T-cell (primary cell): ENCODE data around the gene MTRFR. TPM values are rescaled to one million over a fixed set of nuclear protein-coding genes. Genes with fewer than 3 reads are reported as not detected.

Source experiments
- ATAC-seq, 4 experiments: fragments of 200-7000 bp in 3 of 4; fragments of 150-1000 bp in 1 of 4; cut with Tn5 transposase; replicated peaks in 1 of 4; 1 replicate in 3 of 4; 2 replicates in 1 of 4; pipeline ENCODE4 v1.10.0; 2021; ENCODE audit warnings: moderate library complexity in 3 of 4, mild to moderate bottlenecking in 2 of 4, moderate number of reproducible peaks in 1 of 4
- CTCF ChIA-PET, 2 donors: fragments of 300-600 bp; sonication (Branson Sonifier 250); formaldehyde crosslinking; loops; one replicate each; lab custom pipeline; 2022; ENCODE audit warnings: antibody characterized with exemption in 2 of 2; lab: Charles Lee
- POLR2A ChIA-PET, 2 donors: fragments of 300-600 bp; sonication (Branson Sonifier 250); formaldehyde crosslinking; loops; one replicate each; lab custom pipeline; 2022; ENCODE audit warnings: antibody characterized with exemption in 2 of 2; lab: Charles Lee
- DNase-seq, 35 experiments: peaks; one replicate each; pipeline versions ENCODE4 v3.0.0 to v3.0.0-alpha.2; 2013 to 2023
- H3K27ac ChIP-seq: one replicate; pipeline ENCODE4 v1.5.1; 2013; ENCODE audit warnings: low read length
- H3K27me3 ChIP-seq, 2 experiments: replicated peaks in 1 of 2; 1 replicate in 1 of 2; 2 replicates in 1 of 2; pipeline versions ENCODE4 v1.6.1 to v1.7.0; 2013; ENCODE audit warnings: low read length in 1 of 2, mixed read lengths in 1 of 2; ENCODE audit not compliant: control insufficient read depth in 2 of 2, insufficient read depth in 2 of 2; ENCODE audit errors: extremely low read depth in 1 of 2
- H3K36me3 ChIP-seq, 2 donors: 1 replicate in 1 of 2; 2 replicates in 1 of 2; pipeline versions ENCODE4 v1.6.1 to v1.7.0; 2013; ENCODE audit warnings: low read length in 1 of 2; ENCODE audit not compliant: control insufficient read depth in 2 of 2, insufficient read depth in 1 of 2; ENCODE audit errors: extremely low read depth in 1 of 2
- H3K4me1 ChIP-seq, 2 experiments: 1 replicate in 1 of 2; 2 replicates in 1 of 2; pipeline versions ENCODE4 v1.6.1 to v1.7.0; 2013; ENCODE audit warnings: low read length in 2 of 2, mixed read lengths in 1 of 2; ENCODE audit not compliant: insufficient read depth in 2 of 2, control insufficient read depth in 1 of 2; ENCODE audit errors: extremely low read depth in 1 of 2
- H3K4me3 ChIP-seq, 2 donors: 1 replicate in 1 of 2; 2 replicates in 1 of 2; pipeline versions ENCODE4 v1.5.1 to v1.7.0; 2013; ENCODE audit warnings: mild to moderate bottlenecking in 2 of 2, low read length in 1 of 2, moderate library complexity in 1 of 2; ENCODE audit not compliant: control insufficient read depth in 1 of 2; ENCODE audit errors: extremely low read depth in 1 of 2
- H3K9me3 ChIP-seq: 2 replicates; pipeline ENCODE4 v1.7.0; 2013
- H3K27ac Mint-ChIP-seq, 2 donors: one replicate each; pipeline ENCODE4 v1.8.0; 2020 to 2021; ENCODE audit warnings: mild to moderate bottlenecking in 2 of 2, mixed read lengths in 2 of 2
- H3K27me3 Mint-ChIP-seq, 2 donors: one replicate each; pipeline ENCODE4 v1.8.0; 2021 to 2022; ENCODE audit warnings: mixed read lengths in 2 of 2
- H3K36me3 Mint-ChIP-seq: one replicate; pipeline ENCODE4 v1.8.0; 2021; ENCODE audit warnings: mixed read lengths
- H3K4me1 Mint-ChIP-seq, 3 donors: one replicate each; pipeline ENCODE4 v1.8.0; 2020 to 2022; ENCODE audit warnings: mixed read lengths in 3 of 3, mild to moderate bottlenecking in 1 of 3
- H3K4me3 Mint-ChIP-seq, 3 donors: one replicate each; pipeline ENCODE4 v1.8.0; 2020 to 2022; ENCODE audit warnings: mild to moderate bottlenecking in 3 of 3, mixed read lengths in 3 of 3, moderate library complexity in 3 of 3
- H3K9me3 Mint-ChIP-seq, 3 donors: one replicate each; pipeline ENCODE4 v1.8.0; 2020 to 2022; ENCODE audit warnings: mixed read lengths in 3 of 3
- WGBS: methylation state at CpG from one replicate; pipeline ENCODE4 v1.1.5; 2013; ENCODE audit warnings: missing lambda C conversion rate; ENCODE audit not compliant: insufficient coverage; 5-methylcytosine and 5-hydroxymethylcytosine counted together
- total RNA-seq, 35 experiments: library from RNA in 6 of 35; stranded (reverse) in 6 of 35; fragments of 120-200 nt in 1 of 35; gene quantifications; one replicate each; pipeline versions ENCODE4 v1.2.1 to v1.2.4 and lab custom pipeline; 2013 to 2026

MTRFR gene
- total RNA-seq, 5 donors from 2014 or later (not counting 1 experiment from before 2014, with no cell fraction given): 33.7 to 49.7 (median 42.4) TPM

GRCh38 chr12:123223241-123223668 is 10.0 kb upstream of the MTRFR start:
- Mint-ChIP-seq H3K9me3 (no peaks in the 10 kb centered on the region), H3K27ac (peak overlapping the region; percentile 94 to 99), H3K4me3 (peak overlapping the region; percentile 59 to 69 (median 67)), H3K27me3 (no peaks in the 10 kb centered on the region), H3K4me1 (peaks cover 34 to 49% (median 38%) of the 10 kb centered on the region in 3 donors), H3K36me3 (peaks cover 14% of the 10 kb centered on the region)
- DNase-seq: peak; percentile 28 to 85 (median 50)
- H3K4me3 ChIP-seq: peak overlapping the region in 1 of 2 donors; percentile 34
- no peaks in the 10 kb centered on the region for H3K27me3 ChIP-seq
- H3K36me3 ChIP-seq: peaks cover 0 to 38% of the 10 kb centered on the region in 2 donors
- H3K9me3 ChIP-seq: no peaks in the 10 kb centered on the region
- ChIA-PET CTCF (interaction anchor here (0.5 to 2.0 kb wide), 10 partner anchors 10 to 408 kb away, joined by 3 to 17 read pairs (median 5); partner anchors contain the start of genes MPHOSPH9 (in 1 of the 2), MTRFR (in 1 of the 2) and TMED2 (in 1 of the 2)), POLR2A (interaction anchor here (0.6 to 3.1 kb wide), 7 partner anchors 9 to 939 kb away, joined by 3 to 27 read pairs (median 5); partner anchors contain the start of genes MPHOSPH9 (in 2 of the 2) and MTRFR (in 2 of the 2))
- ATAC-seq: peak; percentile 94 to 98 (median 97)
- 4% methylated on average over 11 of the region's 11 CpGs for WGBS
- H3K27ac ChIP-seq: peak overlapping the region; percentile 75
- H3K4me1 ChIP-seq: peaks cover 16 to 34% of the 10 kb centered on the region in 2 experiments

- Mint-ChIP-seq H3K27me3 (no peaks in the 10 kb centered on the region), H3K27ac (peak overlapping the region; percentile 68 to 70), H3K4me3 (no peak overlapping the region), H3K4me1 (peaks cover 56 to 66% (median 56%) of the 10 kb centered on the region in 3 donors), H3K9me3 (no peaks in the 10 kb centered on the region), H3K36me3 (peaks cover 10% of the 10 kb centered on the region)
- H3K27me3 ChIP-seq: no peaks in the 10 kb centered on the region
- H3K9me3 ChIP-seq: no peaks in the 10 kb centered on the region
- H3K36me3 ChIP-seq: peaks cover 0 to 24% of the 10 kb centered on the region in 2 donors
- ChIA-PET CTCF (interaction anchor here in 1 of 2 donors (1.1 kb wide), 2 partner anchors 13 to 14 kb away, joined by 3 to 4 read pairs; no protein-coding TSS in a partner anchor), POLR2A (interaction anchor here in 1 of 2 donors (0.6 to 0.7 kb wide), 2 partner anchors 10 to 89 kb away, joined by 4 read pairs; no protein-coding TSS in a partner anchor)
- DNase-seq: no peak
- H3K4me1 ChIP-seq: peaks cover 25 to 40% of the 10 kb centered on the region in 2 experiments
- no CpG with 5 or more reads among the region's 2 CpGs for WGBS
- ATAC-seq: no peak
- H3K27ac ChIP-seq: no peak overlapping the region
- H3K4me3 ChIP-seq: no peak overlapping the region
Observed at GRCh38 chr12:123225443-123225842, 7.8 kb upstream of the MTRFR start.

GRCh38 chr12:123227581-123228258 is 5.5 kb upstream of the MTRFR start:
- peak overlapping the region; percentile 8 to 71 for H3K27ac Mint-ChIP-seq
- peak overlapping the region; percentile 6 to 60 (median 11) for H3K4me3 Mint-ChIP-seq

GRCh38 chr12:123229051-123229450 is 4.2 kb upstream of the MTRFR start:
- WGBS: 15% methylated on average over 3 of the region's 3 CpGs
- Mint-ChIP-seq H3K27me3 (no peaks in the 10 kb centered on the region), H3K27ac (peak overlapping the region; percentile 78 to 92), H3K4me1 (peaks cover 65 to 73% (median 72%) of the 10 kb centered on the region in 3 donors), H3K4me3 (peak overlapping the region; percentile 51 to 64 (median 60)), H3K36me3 (peaks cover 9% of the 10 kb centered on the region), H3K9me3 (no peaks in the 10 kb centered on the region)
- Histone ChIP-seq H3K9me3 (no peaks in the 10 kb centered on the region), H3K4me1 (peaks cover 36 to 37% of the 10 kb centered on the region in 2 experiments), H3K36me3 (peaks cover 0 to 8% of the 10 kb centered on the region in 2 donors), H3K27ac (peak overlapping the region; percentile 54), H3K4me3 (no peak overlapping the region), H3K27me3 (no peaks in the 10 kb centered on the region)
- CTCF ChIA-PET: interaction anchor here in 1 of 2 donors (1.5 to 3.7 kb wide), 2 partner anchors 9 to 13 kb away, joined by 4 to 24 read pairs; no protein-coding TSS in a partner anchor
- no peak for ATAC-seq
- POLR2A ChIA-PET: interaction anchor here (0.5 to 0.6 kb wide), 2 partner anchors 9 to 11 kb away, joined by 3 to 4 read pairs; no protein-coding TSS in a partner anchor
- no peak for DNase-seq

More at GRCh38 chr12:123227581-123228258, 5.5 kb upstream of the MTRFR start:
- H3K4me1 Mint-ChIP-seq: peaks cover 65 to 73% (median 68%) of the 10 kb centered on the region in 3 donors
- no peak for ATAC-seq
- Histone ChIP-seq H3K27me3 (no peaks in the 10 kb centered on the region), H3K4me1 (peaks cover 42% of the 10 kb centered on the region in 2 experiments), H3K9me3 (no peaks in the 10 kb centered on the region), H3K27ac (no peak overlapping the region), H3K36me3 (peaks cover 0 to 8% of the 10 kb centered on the region in 2 donors), H3K4me3 (no peak overlapping the region)
- 56% methylated on average over 4 of the region's 5 CpGs for WGBS
- ChIA-PET POLR2A (no interaction called here), CTCF (interaction anchor here in 1 of 2 donors (0.5 to 3.7 kb wide), 2 partner anchors 10 to 745 kb away, joined by 3 to 24 read pairs; partner anchors contain the start of gene CCDC92)
- no peak for DNase-seq
- H3K9me3 Mint-ChIP-seq: no peaks in the 10 kb centered on the region
- peaks cover 4% of the 10 kb centered on the region for H3K36me3 Mint-ChIP-seq
- H3K27me3 Mint-ChIP-seq: no peaks in the 10 kb centered on the region

- H3K4me3 ChIP-seq: peak overlapping the region; percentile 84 to 99
- H3K27me3 ChIP-seq: no peaks in the 10 kb centered on the region
- 57% methylated on average over 2 of the region's 5 CpGs for WGBS
- H3K4me3 Mint-ChIP-seq: peak overlapping the region; percentile 99 to 100 (median 100)
- peaks cover 0 to 10% of the 10 kb centered on the region in 2 donors for H3K36me3 ChIP-seq
- ATAC-seq: no peak
- H3K4me1 ChIP-seq: peaks cover 50 to 55% of the 10 kb centered on the region in 2 experiments
- H3K4me1 Mint-ChIP-seq: peaks cover 73 to 81% (median 81%) of the 10 kb centered on the region in 3 donors
- H3K27ac Mint-ChIP-seq: peak overlapping the region; percentile 39 to 99
- no peaks in the 10 kb centered on the region for H3K27me3 Mint-ChIP-seq
- H3K9me3 ChIP-seq: no peaks in the 10 kb centered on the region
- DNase-seq: no peak
- CTCF ChIA-PET: interaction anchor here in 1 of 2 donors (0.7 to 2.0 kb wide), 4 partner anchors 10 to 438 kb away, joined by 3 to 16 read pairs (median 4); no protein-coding TSS in a partner anchor
- peaks cover 13% of the 10 kb centered on the region for H3K36me3 Mint-ChIP-seq
- H3K27ac ChIP-seq: no peak overlapping the region
- H3K9me3 Mint-ChIP-seq: no peaks in the 10 kb centered on the region
- POLR2A ChIA-PET: interaction anchor here (0.8 to 2.8 kb wide), 5 partner anchors 9 to 252 kb away, joined by 3 to 27 read pairs (median 10); partner anchors contain the start of gene ARL6IP4 (in 1 of the 2)
Observed at GRCh38 chr12:123231931-123232330, 1.3 kb upstream of the MTRFR start.
